Thyroid gland (tissue), 4 donors: ENCODE data around the gene ZFP37.

Experiments used
- POLR2A ChIP-seq, 2 donors: fragments of 450-650 bp; IDR thresholded peaks; one replicate each; pipeline ENCODE4 v1.6.1; 2017; ENCODE audit warnings: antibody characterized with exemption in 2 of 2, mild to moderate bottlenecking in 2 of 2, moderate library complexity in 1 of 2
- TF ChIP-seq, protein P1 (sequence below), 6 experiments: fragments of 200-600 bp in 3 of 6; fragments of 450-650 bp in 3 of 6; sonication (generic) in 3 of 6; IDR thresholded peaks; one replicate each; pipeline ENCODE4 v1.5.1; 2016 to 2019; ENCODE audit warnings: antibody characterized with exemption in 6 of 6, mild to moderate bottlenecking in 2 of 6, inconsistent platforms in 1 of 6, moderate library complexity in 1 of 6

- no peak for TF ChIP-seq POLR2A (IDR thresholded peaks at IDR 0.05)
- TF ChIP-seq, protein P1, sequence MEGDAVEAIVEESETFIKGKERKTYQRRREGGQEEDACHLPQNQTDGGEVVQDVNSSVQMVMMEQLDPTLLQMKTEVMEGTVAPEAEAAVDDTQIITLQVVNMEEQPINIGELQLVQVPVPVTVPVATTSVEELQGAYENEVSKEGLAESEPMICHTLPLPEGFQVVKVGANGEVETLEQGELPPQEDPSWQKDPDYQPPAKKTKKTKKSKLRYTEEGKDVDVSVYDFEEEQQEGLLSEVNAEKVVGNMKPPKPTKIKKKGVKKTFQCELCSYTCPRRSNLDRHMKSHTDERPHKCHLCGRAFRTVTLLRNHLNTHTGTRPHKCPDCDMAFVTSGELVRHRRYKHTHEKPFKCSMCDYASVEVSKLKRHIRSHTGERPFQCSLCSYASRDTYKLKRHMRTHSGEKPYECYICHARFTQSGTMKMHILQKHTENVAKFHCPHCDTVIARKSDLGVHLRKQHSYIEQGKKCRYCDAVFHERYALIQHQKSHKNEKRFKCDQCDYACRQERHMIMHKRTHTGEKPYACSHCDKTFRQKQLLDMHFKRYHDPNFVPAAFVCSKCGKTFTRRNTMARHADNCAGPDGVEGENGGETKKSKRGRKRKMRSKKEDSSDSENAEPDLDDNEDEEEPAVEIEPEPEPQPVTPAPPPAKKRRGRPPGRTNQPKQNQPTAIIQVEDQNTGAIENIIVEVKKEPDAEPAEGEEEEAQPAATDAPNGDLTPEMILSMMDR (IDR thresholded peaks at IDR 0.05), result no peak
Observed at GRCh38 chr9:113026200-113026599, 30.3 kb downstream of the ZFP37 start.
